HG03097 (cell line): Measurements from ENCODE around the gene CEACAM6.

Experiments
- ATAC-seq: cut with Tn5 transposase; IDR thresholded peaks from one replicate; pipeline ENCODE4 v1.9.1; 2021; ENCODE audit not compliant: unreplicated experiment, low FRiP score

The CEACAM6 gene

GRCh38 chr19:41795031-41795461, 39.7 kb downstream of the CEACAM6 start:
- no peak for ATAC-seq

DNA sequence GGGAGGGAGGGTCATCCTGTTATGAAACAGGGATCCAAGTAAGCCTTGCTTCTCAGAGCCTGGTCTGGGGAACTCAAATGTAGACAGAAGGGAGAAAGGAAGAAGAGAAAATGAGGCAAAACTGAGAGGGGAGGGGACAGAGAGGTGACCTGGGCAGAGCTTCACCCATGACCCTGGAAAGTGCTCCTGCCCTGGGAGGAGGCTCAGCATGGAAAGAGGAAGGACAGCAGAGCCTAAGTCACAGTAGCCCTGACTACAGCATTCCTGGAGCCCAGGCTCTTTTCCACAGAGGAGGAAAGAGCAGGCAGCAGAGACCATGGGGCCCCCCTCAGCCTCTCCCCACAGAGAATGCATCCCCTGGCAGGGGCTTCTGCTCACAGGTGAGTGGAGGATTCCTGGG, 41.0 kb downstream of the CEACAM6 start, which contains the start of gene CEACAM3:
Gene CEACAM3 (plus strand): TSS at position 226 of the 400 bp plus-strand sequence. CDS start 91 bp downstream, at position 317.
- no peak for ATAC-seq

DNA sequence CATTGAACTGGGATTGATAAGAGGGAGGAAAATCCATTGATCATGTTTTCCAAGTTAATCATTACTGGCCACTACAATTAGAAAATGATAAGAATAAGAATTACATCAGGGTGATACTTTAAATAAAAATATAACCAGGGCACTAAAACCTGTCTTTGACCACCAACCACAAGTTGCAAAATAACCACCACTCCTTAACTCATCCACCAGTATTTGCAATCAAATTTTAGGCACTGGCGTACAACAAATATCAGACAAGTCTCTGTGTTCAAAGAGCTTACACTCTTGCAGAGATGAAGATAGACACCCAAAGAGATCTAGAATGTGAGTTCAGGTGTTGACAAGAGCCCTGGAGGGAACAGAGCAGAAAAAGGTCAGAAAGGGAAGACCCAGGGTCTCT, 41.6 kb downstream of the CEACAM6 start:
- ATAC-seq: no peak

DNA sequence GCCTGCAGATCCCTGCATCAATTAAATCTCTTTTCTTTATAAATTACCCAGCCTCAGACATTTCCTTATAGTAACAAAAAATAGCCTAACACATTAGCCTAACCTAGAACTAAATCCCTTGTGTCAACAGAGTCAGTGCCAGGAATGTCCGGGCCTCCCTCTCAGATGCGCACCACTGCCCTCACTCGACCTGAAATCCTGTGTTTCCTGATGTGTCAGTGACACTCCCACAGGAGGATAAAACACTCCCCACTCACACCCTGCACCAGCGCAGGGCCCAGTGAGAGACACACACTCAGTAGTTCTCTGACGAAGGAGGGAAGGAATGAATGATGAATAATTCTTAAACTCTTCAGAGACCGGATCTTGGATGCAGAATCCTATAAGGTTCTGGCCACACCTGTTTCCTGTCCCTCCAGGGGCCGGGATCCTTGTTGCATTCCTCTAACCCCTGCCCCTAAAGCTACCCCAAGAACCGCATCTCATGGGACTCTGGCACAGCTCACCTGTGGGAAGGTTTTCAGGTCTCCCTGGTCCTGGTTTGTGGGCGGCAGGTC, 44.2 kb downstream of the CEACAM6 start:
- ATAC-seq: no peak

DNA sequence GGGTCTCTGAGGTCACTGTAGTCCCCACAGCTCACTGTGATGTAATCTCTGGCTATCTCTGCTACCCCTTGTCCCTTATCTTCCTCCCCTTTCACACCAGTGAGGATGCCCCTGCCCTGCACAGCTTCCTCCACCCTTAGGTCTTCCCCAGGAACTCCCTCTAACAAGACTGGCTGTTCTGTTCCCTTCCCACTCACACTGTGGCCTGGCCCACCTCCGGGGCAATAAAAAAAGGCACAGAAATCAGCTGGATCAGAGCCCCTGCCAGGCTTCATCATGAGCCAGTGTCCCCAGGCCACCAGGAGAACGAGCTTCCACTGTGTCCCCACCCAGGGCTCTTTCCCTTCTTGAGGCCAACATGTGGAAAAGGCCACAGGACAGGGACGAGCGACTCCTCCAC, 45.7 kb downstream of the CEACAM6 start:
- no peak for ATAC-seq

DNA sequence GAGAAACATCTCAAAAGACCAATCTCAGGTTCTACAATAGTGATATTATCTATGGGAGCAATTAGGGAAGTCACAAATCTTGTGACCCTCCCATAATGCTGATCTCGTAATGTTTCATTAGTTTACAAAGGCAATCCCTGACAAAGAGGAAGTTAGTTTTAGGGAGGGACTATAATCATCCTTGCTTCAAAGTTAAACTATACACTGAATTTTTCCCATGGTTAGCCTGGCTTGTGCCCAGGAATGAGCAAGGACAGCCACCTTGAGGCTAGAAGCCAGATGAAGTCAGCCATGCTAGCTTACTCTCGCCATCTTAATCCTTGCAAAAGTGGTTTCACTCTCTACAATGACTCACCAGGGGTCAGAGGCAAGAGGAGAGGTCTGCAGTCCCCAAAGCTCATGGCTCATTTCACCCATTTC, 46.5 kb downstream of the CEACAM6 start:
- ATAC-seq: no peak

- ATAC-seq: no peak
Observed at GRCh38 chr19:41802770-41803169, 47.4 kb downstream of the CEACAM6 start.

GRCh38 chr19:41804336-41804735, 49.0 kb downstream of the CEACAM6 start:
- no peak for ATAC-seq

- ATAC-seq: no peak
Observed at GRCh38 chr19:41807176-41807575, 51.8 kb downstream of the CEACAM6 start.

DNA sequence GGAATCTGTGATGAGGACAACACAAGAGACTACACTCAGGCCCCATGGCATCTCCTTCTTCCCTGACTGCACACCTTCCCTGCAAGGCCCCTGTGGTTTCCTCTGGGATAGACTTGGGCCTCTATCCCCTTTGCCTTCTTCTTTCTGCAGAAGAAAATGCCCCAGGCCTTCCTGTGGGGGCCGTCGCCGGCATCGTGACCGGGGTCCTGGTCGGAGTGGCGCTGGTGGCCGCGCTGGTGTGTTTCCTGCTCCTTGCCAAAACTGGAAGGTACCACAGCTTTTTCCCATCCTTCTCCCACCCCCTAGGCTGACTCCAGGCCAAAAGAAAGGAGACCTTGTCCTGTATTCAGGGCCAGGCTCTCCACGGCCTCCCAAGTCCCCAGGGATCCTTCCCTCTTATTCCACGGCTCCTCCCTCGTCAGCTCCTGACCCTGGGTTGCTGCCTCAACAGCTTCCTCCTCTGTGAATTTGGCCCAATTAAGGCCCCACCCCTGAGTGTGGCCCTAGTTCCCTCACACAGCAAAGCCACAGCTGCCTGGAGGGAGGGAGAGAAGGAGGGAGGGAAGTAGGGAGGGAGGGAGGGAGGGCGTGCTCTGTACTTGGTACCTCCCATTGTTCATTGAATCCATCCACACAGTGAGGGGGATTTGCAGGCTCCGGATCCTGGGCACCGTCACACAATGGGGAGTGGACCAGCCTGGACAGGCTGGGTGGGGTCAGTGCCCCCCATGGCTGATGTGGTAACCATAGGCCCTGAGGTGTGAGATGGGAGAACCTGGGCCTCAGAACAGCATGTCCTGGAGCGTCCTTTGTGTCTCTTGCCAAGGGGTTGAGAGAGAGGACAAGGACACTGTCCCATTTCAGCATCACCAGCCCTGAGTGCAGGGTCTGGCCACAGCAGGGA, 53.6 kb downstream of the CEACAM6 start:
- ATAC-seq: no peak

GRCh38 chr19:41810301-41810700, 55.0 kb downstream of the CEACAM6 start:
- no peak for ATAC-seq

DNA sequence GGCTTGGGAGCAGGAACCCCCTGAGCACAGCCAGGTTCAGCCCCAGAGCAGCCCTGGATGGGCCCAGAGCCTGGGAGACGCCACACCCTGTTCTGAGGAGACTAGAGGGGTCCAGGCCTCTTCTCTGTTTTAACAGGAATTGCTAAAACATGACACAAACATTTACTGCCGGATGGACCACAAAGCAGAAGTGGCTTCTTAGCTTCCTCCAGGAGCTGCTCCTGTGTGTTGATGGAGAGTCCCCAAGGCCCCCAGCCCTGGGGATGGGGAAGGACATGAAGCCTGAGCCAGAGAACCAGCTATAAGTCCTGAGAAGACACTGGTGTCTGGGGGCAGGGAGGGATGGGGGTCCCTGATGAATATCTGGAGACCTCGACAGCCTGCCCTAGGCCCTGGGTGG, 55.7 kb downstream of the CEACAM6 start:
- ATAC-seq: no peak

DNA sequence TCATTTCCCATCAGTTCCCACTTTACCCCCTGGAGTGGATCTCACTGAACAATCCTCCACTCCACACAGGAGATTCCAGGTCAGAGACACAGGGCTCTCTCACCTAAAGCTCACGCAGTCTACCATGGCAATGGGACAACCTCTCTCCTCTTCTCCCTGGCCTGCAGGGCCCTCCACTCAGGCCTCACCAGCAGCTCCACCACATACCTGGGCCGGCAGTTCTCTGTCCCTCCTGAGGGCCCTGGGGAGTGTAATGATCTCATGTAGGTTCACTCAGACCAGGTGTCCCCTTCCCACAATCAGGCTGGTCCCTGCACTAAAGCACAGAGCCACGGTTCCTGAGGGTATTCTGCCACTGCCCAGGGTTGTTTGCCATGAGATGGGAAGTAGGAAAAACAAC, 56.7 kb downstream of the CEACAM6 start:
- no peak for ATAC-seq

DNA sequence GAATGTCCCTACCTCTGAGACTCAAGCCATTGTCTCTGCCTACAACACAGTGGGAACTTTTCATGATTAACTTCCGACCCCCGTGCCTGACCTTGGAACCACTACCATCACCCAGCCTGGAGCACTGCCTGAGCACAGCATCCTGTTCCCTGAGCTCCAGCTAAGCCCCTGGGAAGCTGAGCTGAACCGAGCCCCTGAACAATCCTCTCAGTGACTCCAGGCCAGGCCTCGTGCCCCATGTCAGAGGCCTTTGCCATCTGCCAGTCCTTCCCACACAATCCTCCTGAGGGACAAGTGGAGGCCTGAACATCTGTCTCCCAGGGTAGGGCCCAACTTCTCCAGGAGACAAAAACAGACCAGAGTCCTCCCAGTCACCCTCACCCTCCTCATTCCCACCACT, 58.6 kb downstream of the CEACAM6 start:
- ATAC-seq: no peak

GRCh38 chr19:41815301-41815700, 60.0 kb downstream of the CEACAM6 start:
- ATAC-seq: no peak

DNA sequence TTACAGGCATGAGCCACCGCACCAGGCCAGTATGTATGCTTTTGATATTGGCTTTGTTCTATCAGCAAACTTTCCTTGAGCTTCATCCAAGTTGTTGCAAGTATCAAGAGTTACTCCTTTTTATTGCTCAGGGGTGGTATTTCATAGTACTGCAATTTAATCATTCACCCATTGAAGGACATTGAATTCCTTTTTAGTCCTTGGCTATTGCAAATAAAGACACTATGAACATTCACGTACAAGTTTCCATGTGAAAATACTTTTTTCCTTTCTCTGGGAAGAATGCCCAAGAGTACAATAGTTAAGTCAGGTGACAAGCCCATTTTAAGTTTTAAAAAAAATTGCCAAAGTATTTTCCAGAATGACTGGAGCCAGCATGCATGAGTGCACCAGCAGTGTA, 61.4 kb downstream of the CEACAM6 start:
- no peak for ATAC-seq

GRCh38 chr19:41821003-41821735, 65.8 kb downstream of the CEACAM6 start:
- no peak for ATAC-seq
